HG02943 (cell line): Measurements from ENCODE around the gene MYCBP2.
"Not testable (repeated sequence)": the region's sequence is repeated elsewhere in the genome, so short reads cannot be mapped to it uniquely, and the experiment has no call there.

ENCODE experiments used
- ATAC-seq: cut with Tn5 transposase; IDR thresholded peaks from one replicate; pipeline ENCODE4 v1.9.1; 2021; ENCODE audit warnings: mild to moderate bottlenecking, low read depth, moderate library complexity; ENCODE audit not compliant: unreplicated experiment

The MYCBP2 gene

DNA sequence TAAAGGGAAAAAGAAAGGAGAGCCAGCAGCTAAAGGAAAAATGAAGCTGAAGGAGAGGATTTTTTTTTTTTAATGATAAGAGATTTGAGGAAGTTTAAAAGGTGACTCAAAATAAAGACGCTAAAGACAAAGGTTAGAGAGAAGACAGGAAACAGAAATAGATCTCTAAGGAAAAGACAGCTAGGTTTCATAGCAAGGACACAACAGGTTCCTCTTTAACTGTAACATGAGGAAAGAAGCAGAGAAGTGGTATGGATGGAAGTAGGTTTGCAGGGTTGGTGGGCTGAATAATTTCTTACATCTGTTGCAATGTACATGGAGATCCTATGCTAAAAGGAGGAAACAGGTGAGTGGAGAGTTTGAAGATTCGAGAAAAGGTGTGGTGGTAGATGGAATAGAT lies 107.5 kb downstream of the MYCBP2 start:
- no peak for ATAC-seq

DNA sequence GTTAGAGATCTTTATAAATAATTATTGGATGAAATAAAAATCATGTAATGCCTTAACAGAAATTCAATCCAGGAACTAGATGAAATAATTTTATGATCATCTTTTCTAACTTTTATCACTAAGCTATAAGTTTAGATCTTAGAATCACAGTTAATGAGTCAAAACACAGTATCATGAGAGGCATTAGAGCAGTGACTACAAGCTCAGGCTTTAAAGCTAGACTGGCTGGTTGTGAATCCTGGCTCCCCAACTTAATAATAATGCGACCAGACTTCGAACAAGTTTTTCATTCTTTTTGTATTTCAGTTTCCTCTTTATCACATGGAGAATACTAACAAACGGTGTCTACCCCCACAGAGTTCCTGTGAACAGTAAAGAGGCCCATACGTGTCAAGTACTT lies 108.6 kb downstream of the MYCBP2 start:
- ATAC-seq, result no peak

DNA sequence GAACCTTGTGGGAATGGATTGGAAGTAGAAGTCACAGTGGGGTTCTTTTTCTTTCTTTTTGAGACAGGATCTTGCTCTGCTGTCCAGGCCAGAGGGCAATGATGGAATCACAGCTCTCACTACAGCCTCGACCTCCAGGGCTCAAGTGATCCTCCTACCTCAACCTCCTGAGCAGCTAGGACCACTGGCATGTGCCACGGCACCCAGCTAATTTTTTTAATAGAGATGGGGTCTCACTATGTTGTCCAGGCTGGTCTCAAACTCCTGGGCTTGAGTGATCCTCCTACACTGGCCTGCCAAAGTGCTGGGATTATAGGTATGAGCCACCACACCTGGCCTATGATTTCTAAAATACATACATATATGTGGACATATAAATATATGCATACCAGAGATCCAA lies 111.4 kb downstream of the MYCBP2 start:
- ATAC-seq, result no peak

DNA sequence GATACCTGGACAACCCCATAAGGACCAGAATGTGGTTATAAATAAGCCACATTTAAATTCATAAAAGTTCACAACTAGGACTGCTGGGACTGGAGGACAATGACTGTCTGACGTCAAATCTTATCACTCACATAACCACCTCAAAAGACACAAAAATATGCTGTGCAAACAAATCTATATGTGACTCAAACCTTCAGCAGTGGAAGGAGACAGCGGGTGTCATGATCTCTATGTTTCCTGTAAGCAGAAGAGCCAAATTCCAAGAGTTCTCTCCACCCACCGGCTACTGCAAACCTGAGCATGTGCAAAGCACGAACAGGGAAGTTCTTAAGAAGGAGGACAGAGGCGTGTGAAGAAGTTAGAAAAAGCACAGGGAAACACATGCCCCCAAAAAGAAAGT lies 113.2 kb downstream of the MYCBP2 start:
- no peak for ATAC-seq

DNA sequence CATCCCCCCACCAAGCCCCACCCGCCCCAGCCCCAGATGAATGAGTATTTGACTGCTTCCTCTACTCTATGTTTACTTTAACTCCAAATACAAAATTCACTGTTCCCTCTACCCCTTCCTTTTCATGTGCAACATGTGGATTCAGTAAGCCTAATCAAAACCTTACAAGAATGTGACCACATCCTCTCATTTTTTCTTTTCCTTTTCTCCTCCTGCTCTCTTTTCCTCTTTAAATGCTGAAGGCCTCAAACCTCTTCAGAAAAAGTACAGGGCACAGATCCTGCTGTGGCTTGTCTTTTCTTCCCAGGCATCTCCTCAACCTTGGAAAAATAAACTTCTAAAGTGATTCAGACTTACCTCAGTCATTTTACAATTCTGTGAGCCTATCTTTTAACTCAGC lies 119.0 kb downstream of the MYCBP2 start:
- ATAC-seq, result no peak

DNA sequence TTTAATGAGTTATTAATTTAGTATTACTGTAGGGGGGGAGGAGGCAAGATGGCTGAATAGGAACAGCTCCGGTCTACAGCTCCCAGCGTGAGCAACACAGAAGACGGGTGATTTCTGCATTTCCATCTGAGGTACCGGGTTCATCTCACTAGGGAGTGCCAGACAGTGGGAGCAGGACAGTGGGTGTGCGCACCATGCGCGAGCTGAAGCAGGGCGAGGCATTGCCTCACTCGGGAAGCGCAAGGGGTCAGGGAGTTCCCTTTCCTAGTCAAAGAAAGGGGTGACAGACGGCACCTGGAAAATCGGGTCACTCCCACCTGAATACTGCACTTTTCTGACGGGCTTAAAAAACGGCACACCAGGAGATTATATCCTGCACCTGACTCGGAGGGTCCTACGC lies 127.9 kb downstream of the MYCBP2 start:
- ATAC-seq, result not testable (repeated sequence)

DNA sequence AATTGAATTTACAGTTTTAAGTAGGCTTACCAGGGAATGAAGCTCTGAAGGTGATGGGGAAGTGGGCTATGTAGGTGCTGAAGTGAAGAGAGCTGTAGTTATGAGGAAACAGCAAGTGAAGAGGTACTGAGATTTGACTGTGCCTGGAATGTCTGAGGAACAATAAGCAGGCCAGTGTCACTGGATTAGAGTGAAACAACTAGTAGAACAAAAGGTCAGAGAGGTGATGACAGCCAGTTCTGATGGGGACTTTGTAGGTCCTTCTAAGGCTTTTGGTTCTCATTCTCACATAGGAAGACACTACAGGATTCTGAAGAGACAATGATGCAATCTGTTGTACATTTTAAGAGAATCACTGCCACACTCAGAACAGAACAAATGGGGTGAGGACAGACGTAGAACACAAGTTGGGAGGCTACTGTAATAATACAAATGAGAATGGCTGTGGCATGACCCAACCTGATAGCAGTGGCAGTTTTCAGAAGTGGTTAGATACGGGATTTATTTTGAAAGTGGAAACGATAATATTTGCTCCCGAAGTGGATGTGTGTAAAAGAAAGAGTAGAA lies 130.8 kb downstream of the MYCBP2 start:
- ATAC-seq, result no peak

DNA sequence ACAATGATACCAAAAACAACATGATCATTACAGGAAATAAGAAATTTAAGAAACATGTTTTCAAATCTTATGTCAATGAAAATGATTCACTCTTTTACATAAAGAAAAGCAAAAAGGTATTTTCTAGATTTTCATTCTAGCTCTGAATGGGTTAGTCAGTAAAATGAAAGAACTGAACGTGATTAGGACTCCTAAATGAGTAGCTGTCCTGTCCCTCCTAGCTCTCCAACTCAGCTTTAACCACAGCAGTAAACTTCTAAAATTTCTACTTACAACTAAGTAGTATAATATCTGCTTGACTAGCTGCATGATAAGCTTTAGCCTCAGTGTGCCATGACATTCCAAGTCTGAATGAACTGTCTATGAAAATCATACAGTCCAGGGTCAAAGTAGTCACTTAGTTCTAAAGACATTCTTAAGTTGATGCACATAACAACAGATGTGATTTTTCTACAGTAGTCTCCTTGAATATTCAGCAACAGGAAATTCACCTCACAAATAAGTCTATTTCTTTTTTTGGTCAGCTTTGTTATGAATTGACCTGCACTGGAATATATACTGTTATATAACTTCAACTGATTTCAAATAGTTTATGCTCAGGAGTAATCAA lies 136.4 kb downstream of the MYCBP2 start:
- no peak for ATAC-seq

DNA sequence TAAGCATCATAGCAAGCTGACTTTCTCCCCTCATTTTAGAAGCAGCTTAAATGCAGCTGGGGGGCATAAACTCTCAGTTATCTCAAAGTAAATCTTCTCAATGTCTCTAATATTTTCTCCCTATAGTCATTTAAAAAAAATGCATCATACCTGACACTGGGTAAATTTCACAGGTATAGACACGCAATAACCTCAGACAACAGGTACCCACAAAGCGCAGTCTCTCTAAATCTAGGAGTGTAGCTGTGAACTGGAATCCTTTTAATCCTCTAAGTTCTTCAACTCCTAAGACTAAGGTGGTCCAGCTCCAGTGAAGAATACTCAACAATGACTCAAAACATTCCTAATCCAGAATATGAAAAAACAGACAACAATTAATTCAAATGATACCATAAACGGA lies 141.2 kb downstream of the MYCBP2 start:
- ATAC-seq, result no peak

DNA sequence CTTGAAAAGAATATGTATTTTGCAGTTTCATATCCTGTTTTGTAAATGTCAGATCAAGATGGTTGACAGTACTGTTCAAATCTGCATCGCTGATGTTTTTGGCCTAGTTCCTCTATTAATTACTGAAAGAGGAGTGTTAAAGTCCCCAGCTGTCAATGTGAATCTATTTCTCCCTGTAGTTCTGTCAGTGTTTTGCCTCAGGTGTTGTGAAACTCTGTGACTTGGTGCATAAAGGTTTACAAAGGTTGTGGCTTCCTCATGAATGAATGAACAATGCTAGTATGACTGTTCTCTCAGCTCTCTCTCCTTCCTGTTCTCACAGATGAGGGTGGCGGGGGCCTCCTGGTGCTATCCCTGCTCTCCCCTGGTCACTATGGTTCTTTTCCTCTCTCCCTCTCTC lies 142.4 kb downstream of the MYCBP2 start:
- peak; percentile 97 for ATAC-seq

DNA sequence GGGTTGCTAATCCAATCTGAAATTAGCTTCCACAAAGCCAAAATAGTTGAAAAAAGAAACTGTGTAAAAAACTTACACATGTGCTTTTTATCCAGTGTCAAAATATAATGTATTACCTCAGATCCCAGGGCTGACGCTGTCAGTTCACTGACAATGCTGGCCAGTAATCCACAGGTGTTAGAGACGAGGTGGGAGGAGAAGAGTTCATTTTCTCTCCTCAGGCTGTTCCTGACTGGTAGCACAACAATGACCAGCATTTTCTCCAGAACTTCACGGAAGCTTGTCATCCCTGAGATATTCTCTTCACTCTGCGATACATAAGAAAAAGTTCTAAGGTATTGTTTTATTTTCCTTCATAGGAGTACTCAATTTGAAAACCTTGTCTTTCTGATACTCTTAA lies 146.9 kb downstream of the MYCBP2 start:
- no peak for ATAC-seq

DNA sequence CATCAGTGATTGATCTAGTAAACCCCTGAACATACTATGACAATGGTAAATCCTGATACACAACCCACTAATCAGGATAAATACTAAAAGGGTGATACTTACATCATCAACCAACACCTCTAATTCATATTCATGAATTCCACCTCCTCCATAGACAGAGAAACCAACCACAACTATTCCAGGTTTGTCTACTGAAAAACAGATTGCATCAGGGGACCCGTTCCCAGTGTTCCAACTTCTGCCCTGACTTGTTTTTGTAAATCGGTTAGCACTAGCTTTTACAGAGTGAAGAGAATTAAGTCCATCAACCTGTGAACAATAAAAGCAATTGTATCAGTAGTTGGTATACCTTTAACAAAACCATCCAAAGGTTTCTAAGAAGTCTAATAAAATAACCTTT lies 149.2 kb downstream of the MYCBP2 start:
- ATAC-seq, result no peak

DNA sequence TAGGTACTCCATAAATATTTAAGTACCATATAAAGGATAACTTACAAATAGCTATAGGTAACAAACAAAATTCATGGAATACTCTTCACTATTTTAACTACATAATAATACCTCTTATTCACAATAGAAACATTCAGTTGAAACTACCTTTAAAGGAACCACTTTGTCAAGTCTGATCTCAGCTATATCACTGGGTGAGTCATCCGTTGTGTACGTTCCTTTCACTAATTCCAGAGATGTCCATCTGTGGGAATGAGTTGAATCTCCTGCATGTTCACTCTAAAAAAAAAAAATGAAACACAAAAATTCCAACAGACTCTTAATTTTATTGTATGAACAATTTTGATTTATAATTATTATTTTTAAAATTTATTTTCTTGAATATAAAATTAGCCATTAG lies 150.5 kb downstream of the MYCBP2 start:
- no peak for ATAC-seq

DNA sequence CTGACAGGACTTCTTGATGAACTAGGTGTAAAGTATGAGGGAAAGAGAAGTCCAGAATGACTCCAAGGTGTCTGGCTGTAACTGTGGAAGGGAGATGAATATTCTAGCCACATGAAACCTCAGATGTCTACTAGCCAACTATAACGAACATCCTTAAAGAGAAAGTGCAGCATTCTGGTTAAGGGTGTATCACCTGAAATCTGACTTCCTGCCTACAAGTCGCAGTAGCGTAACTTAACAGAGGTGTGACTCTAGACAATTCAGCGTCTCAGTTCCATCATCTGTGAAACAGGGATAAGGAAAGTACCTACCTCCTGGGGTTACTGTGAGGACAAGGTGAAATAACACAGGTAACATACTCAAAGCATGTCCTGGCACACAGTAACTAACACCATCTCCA lies 154.2 kb downstream of the MYCBP2 start:
- ATAC-seq, result no peak

DNA sequence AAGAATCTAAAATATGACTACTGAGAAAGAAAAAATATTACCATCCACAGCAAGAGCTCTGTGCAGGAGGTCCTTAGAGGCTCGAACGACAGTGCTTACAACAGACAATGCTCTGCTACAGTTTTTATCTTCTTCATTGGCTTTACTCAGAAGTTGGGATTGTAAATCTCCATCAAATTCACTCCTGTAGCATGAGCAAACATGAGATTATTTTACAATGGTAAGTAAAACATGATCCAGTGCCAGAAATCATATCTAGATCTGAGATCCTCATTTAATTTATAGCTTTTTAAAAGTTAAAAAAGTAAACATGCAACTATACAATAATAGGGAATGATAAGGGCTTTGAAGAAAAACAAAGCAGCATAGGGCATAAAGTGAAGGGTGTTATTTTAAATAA lies 155.4 kb downstream of the MYCBP2 start:
- no peak for ATAC-seq

DNA sequence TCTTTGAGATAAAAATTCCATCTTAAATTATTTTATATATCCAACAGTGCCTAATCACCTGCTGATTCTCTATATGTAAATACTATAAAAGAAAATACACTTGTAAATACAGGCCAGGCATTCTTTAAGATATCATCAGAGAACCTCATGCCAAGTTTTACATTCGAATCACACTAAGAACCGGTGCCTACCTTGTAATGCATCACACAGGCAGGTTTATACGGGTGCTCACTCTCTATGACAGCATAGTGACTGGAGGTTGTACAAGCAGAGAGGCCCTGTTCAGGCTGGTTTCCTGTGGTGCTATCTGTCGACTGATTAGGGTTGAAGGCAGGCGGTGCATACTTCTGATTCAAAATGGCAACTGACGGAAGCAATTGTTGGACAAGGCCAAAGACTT lies 158.7 kb downstream of the MYCBP2 start:
- ATAC-seq, result no peak

DNA sequence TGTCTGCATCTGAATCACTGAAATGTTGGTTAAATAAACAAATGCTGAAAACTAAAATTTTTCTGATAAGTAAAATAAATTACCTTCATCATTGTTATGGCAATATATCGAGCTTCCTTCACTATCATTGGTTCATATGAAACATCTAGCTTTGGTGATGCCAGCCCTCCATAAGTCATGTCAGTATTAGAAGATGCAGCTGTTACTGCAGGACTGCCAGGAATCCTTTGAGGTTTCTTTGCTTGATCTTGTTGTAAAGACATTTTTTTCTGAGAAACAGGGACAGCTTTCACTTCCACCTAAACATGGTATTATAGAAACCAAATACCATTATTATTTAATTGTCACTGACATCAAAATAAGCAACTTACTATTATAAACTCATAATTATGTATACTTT lies 176.2 kb downstream of the MYCBP2 start:
- ATAC-seq, result no peak

DNA sequence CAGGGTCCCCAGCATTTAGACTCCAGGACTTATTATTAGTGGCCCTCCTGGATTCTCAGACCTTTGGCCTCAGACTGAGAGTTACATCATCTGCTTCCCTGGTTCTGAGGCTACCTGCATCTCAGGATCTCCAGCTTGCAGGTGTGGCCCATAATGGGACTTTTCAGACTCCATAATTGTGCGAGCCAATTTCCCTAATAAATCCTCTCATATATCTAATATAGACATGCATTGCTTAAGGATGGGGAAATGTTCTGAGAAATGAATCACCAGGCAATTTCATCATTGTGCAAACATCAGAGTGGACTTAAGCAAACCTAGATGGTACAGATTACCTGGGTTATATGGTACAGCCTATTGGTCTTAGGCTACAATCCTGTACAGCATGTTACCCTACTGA lies 183.5 kb downstream of the MYCBP2 start:
- ATAC-seq, result no peak

DNA sequence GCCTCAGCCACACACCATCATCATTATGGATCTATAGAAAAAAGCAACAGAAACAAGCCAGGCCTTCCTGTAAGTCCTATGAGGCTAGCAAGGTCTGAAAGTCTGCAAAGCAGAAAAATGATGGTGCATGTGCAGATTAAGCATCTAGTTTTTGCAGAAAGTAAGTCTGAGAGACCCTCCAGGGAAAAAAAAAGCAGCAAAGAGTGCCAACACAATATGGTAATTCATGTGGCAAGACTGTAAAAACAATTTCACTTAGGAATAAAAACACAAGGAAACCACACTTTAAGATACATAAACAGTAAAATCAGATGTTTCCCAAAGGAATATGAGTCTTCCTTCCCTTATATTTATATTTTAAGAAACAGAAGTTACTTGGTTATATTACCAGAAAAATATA lies 187.6 kb downstream of the MYCBP2 start:
- ATAC-seq, result no peak

DNA sequence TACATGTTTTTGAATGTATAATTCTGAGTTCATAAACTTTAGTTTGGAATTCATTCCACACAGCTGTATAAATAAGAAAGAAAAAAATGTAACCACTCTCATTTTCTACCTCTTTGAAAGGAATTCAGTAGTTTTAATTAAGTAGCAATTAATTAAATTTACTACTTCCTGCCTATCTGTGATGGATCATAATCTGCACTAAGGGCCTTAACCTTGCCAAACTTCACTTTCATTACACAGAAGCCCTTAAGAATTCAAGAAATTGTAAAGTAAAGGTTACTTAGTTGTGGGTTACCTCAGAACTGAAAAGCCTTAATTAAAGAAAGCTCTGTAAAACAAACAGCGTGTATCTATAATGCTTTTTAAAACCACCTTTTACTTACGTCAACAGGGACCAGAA lies 188.1 kb downstream of the MYCBP2 start:
- ATAC-seq, result no peak

DNA sequence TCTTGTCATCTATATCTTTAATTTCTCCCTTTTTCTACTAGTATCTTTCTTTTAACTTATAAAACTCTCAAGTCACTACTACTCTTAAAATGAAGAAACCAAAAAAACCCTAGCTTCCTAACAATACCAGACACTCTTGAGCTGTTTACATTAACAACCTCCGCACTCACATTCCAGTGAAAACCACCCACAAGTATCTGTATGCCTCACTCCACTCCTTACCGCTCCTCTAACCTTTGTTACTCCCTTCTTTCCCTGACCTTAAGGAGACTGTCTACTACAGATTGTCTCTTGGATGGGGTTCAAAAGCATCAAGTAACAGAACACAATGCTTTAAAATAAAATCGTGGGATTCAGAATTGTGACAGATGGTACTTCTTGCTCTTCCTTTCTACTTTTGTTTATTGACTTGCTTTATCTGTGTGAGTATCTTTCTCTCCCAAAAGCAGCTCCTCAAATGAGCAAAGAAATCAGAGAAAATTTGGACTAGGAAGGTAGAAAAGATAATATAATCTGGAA lies 189.9 kb downstream of the MYCBP2 start:
- no peak for ATAC-seq

DNA sequence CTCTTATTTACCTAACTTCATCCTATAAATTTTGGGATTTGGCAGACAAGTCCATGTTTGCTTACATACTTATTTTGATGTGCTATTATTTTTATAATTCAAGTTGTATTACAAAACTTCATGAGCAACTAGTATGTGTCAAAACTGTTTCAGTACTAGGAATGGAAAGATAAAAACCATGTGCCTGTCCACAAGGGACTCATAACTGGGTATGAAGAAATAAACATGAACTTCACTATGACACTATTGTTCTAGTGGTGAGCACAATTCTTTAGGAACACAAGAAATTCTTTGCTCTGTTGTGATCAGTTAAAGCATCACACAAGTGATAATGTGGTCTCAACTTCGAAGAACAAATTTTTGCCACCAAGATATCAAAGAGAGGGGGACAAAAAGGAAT lies 202.5 kb downstream of the MYCBP2 start:
- ATAC-seq, result no peak

DNA sequence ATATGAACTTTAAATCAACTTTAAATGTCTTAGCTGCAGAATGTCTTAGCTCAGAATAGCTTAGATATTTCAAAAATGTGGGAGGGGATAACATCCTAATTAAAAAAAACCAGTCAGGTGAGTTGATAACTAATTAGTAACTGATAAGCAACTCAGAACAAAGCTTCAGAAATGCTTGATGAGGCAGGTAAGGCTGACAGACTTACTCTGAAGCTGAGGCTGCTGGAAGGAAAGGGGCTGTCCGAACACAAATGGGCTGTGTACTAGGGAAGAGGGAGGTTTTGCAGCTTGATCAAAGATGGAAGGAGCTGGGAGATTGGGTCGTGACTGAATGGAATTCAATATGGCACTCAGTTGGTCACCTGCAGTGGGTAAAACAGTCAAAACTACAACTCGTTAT lies 208.8 kb downstream of the MYCBP2 start:
- no peak for ATAC-seq
